ENCODE results near the gene GGACT.

- no peak for TF ChIP-seq CTCF (IDR thresholded peaks at IDR 0.05)
- TF ChIP-seq POLR2A (IDR thresholded peaks at IDR 0.05): no peak
Observed at GRCh38 chr13:100485265-100485664, 103.3 kb downstream of the GGACT start.

All from Peyer's patch (tissue), 4 donors.